PC-3 (cell line): ENCODE measurements around the gene KCND3. TPM values are rescaled to one million over a fixed set of nuclear protein-coding genes. Genes with fewer than 3 reads are reported as not detected.

Experiments used
- ATAC-seq: fragments of 200-7000 bp; cut with Tn5 transposase; 2 replicates; pipeline ENCODE4 v1.9.1; 2020; ENCODE audit warnings: mild to moderate bottlenecking, moderate library complexity
- BruUV-seq: library from RNA; stranded (reverse); fragments of 400-500 nt; replicated peaks from 2 replicates; lab custom pipeline; 2021; lab: Mats Ljungman, UMichigan
- CTCF ChIA-PET: fragments of 300-600 bp; sonication (Branson Sonifier 250); formaldehyde crosslinking; loops from one replicate; lab custom pipeline; 2022; ENCODE audit warnings: antibody characterized with exemption; lab: Charles Lee
- POLR2A ChIA-PET: fragments of 300-600 bp; sonication (Branson Sonifier 250); formaldehyde crosslinking; loops from one replicate; lab custom pipeline; 2022; ENCODE audit warnings: antibody characterized with exemption; ENCODE audit not compliant: unreplicated experiment; lab: Charles Lee
- DNase-seq: peaks from one replicate; pipeline ENCODE4 v3.0.0-alpha.2; 2015
- H2AFZ ChIP-seq: fragments of 300-600 bp; sonication (generic); 2 replicates; pipeline ENCODE4 v1.6.0; 2016; ENCODE audit warnings: antibody characterized with exemption, low read length
- H3F3A ChIP-seq: fragments of 300-600 bp; sonication (generic); one replicate; pipeline ENCODE4 v1.6.0; 2017; ENCODE audit warnings: antibody characterized with exemption, low read length, control low read depth, mild to moderate bottlenecking; ENCODE audit not compliant: unreplicated experiment
- H3K27ac ChIP-seq: fragments of 300-600 bp; sonication (generic); 2 replicates; pipeline ENCODE4 v1.5.1; 2016; ENCODE audit warnings: mild to moderate bottlenecking, low read length
- H3K27me3 ChIP-seq: fragments of 300-600 bp; sonication (generic); 2 replicates; pipeline ENCODE4 v1.6.1; 2016; ENCODE audit warnings: low read length, mixed read lengths
- H3K36me3 ChIP-seq: fragments of 300-600 bp; sonication (generic); 2 replicates; pipeline ENCODE4 v1.6.1; 2016; ENCODE audit warnings: low read depth, mixed run types, low read length, mixed read lengths
- H3K4me1 ChIP-seq: fragments of 300-600 bp; sonication (generic); 2 replicates; pipeline ENCODE4 v1.5.1; 2016; ENCODE audit warnings: low read length; ENCODE audit not compliant: insufficient read depth
- H3K4me2 ChIP-seq: fragments of 300-600 bp; sonication (generic); 2 replicates; pipeline ENCODE4 v1.6.0; 2016; ENCODE audit warnings: low read length
- H3K4me3 ChIP-seq: fragments of 300-600 bp; sonication (generic); 2 replicates; pipeline ENCODE4 v1.5.1; 2016; ENCODE audit warnings: mild to moderate bottlenecking, low read length, mixed read lengths
- H3K79me2 ChIP-seq: fragments of 300-600 bp; sonication (generic); 2 replicates; pipeline ENCODE4 v1.6.1; 2017; ENCODE audit warnings: low read length, mixed read lengths
- H3K9ac ChIP-seq: fragments of 300-600 bp; sonication (generic); 2 replicates; pipeline ENCODE4 v1.6.0; 2016; ENCODE audit warnings: mild to moderate bottlenecking, low read length
- H3K9me2 ChIP-seq: fragments of 300-600 bp; sonication (generic); replicated peaks from 2 replicates; pipeline ENCODE4 v1.6.1; 2016; ENCODE audit warnings: mixed run types, low read length, mixed read lengths
- H3K9me3 ChIP-seq: fragments of 300-600 bp; sonication (generic); 2 replicates; pipeline ENCODE4 v1.6.1; 2016; ENCODE audit warnings: low read length, mixed read lengths
- H4K20me1 ChIP-seq: fragments of 300-600 bp; sonication (generic); 2 replicates; pipeline ENCODE4 v1.6.1; 2016; ENCODE audit warnings: low read length, mixed read lengths
- EZH2 ChIP-seq: fragments of 300-600 bp; sonication (generic); IDR thresholded peaks from one replicate; pipeline ENCODE4 v1.6.1; 2017; ENCODE audit warnings: antibody characterized with exemption, mild to moderate bottlenecking, low read length; ENCODE audit not compliant: unreplicated experiment
- EZH2phosphoT487 ChIP-seq: fragments of 300-600 bp; sonication (generic); IDR thresholded peaks from 2 replicates; pipeline ENCODE4 v1.6.1; 2018; ENCODE audit warnings: mild to moderate bottlenecking, antibody characterized with exemption, low read length, borderline replicate concordance
- intact Hi-C: fragments of 100-400 bp; cut with micrococcal nuclease; formaldehyde crosslinking; loops from 2 replicates; pipeline ENCODE4 v1.9.0; 2023
- total RNA-seq: library from RNA; depleted of rRNA; stranded (reverse); fragments of >200 nt; gene quantifications from 2 replicates; pipeline ENCODE4 v1.2.3, GENCODE V29; 2014
- TF ChIP-seq, protein P1 (sequence below): fragments of 300-600 bp; sonication (generic); conservative IDR thresholded peaks from 2 replicates; pipeline ENCODE4 v1.5.1; 2017; ENCODE audit warnings: antibody characterized with exemption, low read depth, mild to moderate bottlenecking, low read length

The KCND3 gene
- total RNA-seq, 1 experiment from 2014 or later, result not detected

DNA sequence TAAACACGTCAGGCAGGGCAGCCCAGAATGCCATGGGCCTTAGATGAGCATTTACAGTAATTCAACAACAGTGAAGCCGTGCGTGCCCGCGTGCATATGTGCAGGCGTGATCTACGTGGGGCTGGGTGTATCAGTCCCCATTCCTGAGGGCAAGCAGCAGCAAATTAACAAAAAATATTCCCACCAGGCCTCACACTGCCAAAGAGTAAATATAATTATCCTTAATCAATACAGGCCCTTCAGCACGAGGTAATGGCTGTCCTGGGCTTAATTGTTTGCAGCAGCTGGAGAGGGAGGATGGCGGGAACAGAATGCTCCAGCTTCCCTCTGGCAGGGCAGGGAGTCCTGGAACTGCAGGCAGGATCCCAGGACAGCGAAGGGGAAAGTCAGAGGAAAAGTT lies 142.0 kb downstream of the KCND3 start:
- no peaks in the 10 kb centered on the region for H3K9me3 ChIP-seq
- ATAC-seq (no peak), DNase-seq (no peak)
- H3K4me3 ChIP-seq, result no peak overlapping the region
- no peaks in the 10 kb centered on the region for H3F3A ChIP-seq
- peaks cover 72% of the 10 kb centered on the region for H3K27me3 ChIP-seq
- H3K79me2 ChIP-seq, result no peaks in the 10 kb centered on the region
- no peaks in the 10 kb centered on the region for H4K20me1 ChIP-seq
- CTCF ChIA-PET, result no interaction called here
- no peak overlapping the region for H3K27ac ChIP-seq
- intact Hi-C loops, result no loop called here
- no peaks in the 10 kb centered on the region for H3K36me3 ChIP-seq
- POLR2A ChIA-PET, result no interaction called here
- H3K4me2 ChIP-seq, result no peak overlapping the region
- no peaks in the 10 kb centered on the region for H3K9me2 ChIP-seq
- no peak overlapping the region for H3K9ac ChIP-seq
- TF ChIP-seq EZH2, result no peak
- H3K4me1 ChIP-seq, result no peaks in the 10 kb centered on the region
- BruUV-seq, result no TSS peak
- H2AFZ ChIP-seq, result no peak overlapping the region

DNA sequence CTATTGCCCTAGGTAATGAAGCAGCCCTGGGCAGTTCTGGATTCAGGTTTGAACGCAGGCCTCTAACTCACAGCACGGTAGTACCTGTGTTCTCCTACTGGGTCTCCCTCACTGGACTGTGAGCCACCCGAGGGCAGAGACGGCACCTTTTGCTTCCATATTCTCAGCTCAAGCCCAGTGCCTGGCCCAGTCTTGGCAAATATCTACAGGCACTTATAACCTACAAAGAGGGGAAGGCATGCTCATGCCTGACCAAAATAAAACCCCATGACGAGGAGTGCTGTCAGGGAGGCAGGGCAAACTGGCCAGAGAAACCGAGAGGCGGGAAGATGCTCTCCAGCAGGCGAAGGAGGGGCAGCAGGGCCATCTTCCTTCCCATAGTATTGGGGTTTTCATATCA lies 142.6 kb downstream of the KCND3 start:
- H3K27me3 ChIP-seq, result peaks cover 66% of the 10 kb centered on the region
- no TSS peak for BruUV-seq

DNA sequence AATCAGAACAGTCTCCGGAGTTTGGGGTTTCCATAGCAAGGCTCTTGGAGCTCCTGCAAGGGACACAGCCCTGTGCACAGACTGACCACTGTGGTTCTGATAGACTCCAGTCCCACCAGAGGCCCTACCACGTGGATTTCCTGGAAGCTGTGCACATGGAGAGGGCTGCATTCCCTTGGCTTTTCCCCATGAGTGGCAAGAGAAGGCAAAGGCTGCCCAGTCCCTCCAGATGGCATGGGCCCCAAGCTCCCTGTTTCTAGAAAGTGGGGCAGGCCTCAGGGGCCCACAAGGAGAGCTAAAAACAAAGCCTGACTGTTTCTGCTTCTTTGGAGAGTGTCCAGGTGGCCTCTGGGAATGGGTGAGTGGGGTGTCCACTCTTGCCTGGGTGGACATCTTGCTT lies 146.3 kb downstream of the KCND3 start:
- H3K27me3 ChIP-seq, result peaks cover 57% of the 10 kb centered on the region
- H3F3A ChIP-seq, result no peaks in the 10 kb centered on the region
- BruUV-seq, result no TSS peak
- no peak for ATAC-seq
- no peak overlapping the region for H3K4me3 ChIP-seq
- H3K4me2 ChIP-seq, result no peak overlapping the region
- H3K9ac ChIP-seq, result no peak overlapping the region
- no peaks in the 10 kb centered on the region for H4K20me1 ChIP-seq
- no peak for DNase-seq
- intact Hi-C loops, result no loop called here
- CTCF ChIA-PET, result no interaction called here
- no peaks in the 10 kb centered on the region for H3K9me2 ChIP-seq
- H3K9me3 ChIP-seq, result no peaks in the 10 kb centered on the region
- no peak overlapping the region for H3K27ac ChIP-seq
- H3K79me2 ChIP-seq, result no peaks in the 10 kb centered on the region
- POLR2A ChIA-PET, result no interaction called here
- TF ChIP-seq EZH2phosphoT487 (no peak), EZH2 (no peak)
- TF ChIP-seq, protein P1, sequence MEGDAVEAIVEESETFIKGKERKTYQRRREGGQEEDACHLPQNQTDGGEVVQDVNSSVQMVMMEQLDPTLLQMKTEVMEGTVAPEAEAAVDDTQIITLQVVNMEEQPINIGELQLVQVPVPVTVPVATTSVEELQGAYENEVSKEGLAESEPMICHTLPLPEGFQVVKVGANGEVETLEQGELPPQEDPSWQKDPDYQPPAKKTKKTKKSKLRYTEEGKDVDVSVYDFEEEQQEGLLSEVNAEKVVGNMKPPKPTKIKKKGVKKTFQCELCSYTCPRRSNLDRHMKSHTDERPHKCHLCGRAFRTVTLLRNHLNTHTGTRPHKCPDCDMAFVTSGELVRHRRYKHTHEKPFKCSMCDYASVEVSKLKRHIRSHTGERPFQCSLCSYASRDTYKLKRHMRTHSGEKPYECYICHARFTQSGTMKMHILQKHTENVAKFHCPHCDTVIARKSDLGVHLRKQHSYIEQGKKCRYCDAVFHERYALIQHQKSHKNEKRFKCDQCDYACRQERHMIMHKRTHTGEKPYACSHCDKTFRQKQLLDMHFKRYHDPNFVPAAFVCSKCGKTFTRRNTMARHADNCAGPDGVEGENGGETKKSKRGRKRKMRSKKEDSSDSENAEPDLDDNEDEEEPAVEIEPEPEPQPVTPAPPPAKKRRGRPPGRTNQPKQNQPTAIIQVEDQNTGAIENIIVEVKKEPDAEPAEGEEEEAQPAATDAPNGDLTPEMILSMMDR, result no peak
- no peaks in the 10 kb centered on the region for H3K4me1 ChIP-seq
- no peak overlapping the region for H2AFZ ChIP-seq
- H3K36me3 ChIP-seq, result no peaks in the 10 kb centered on the region

More for the DNA sequence above, 142.6 kb downstream of the KCND3 start:
- Histone ChIP-seq H3K9ac (no peak overlapping the region), H3F3A (no peaks in the 10 kb centered on the region), H3K4me1 (no peaks in the 10 kb centered on the region), H2AFZ (no peak overlapping the region), H3K9me2 (no peaks in the 10 kb centered on the region), H3K4me2 (no peak overlapping the region), H3K4me3 (no peak overlapping the region), H3K36me3 (no peaks in the 10 kb centered on the region), H3K27ac (no peak overlapping the region), H3K79me2 (no peaks in the 10 kb centered on the region), H3K9me3 (no peaks in the 10 kb centered on the region), H4K20me1 (no peaks in the 10 kb centered on the region)
- POLR2A ChIA-PET, result no interaction called here
- ATAC-seq (no peak), DNase-seq (no peak)
- TF ChIP-seq EZH2, result no peak
- no peak for TF ChIP-seq EZH2phosphoT487
- TF ChIP-seq, protein P1, result no peak
- CTCF ChIA-PET, result no interaction called here
- intact Hi-C loops, result no loop called here
